Esophagus muscularis mucosa (tissue), 3 donors: Measurements from ENCODE around the gene PCBD2.

ENCODE experiments used
- POLR2A ChIP-seq: fragments of 450-650 bp; IDR thresholded peaks from one replicate; pipeline ENCODE4 v1.6.1; 2017; ENCODE audit warnings: antibody characterized with exemption, moderate library complexity, mild to moderate bottlenecking, low read depth
- POLR2AphosphoS5 ChIP-seq, 2 donors: sonication (generic); formaldehyde crosslinking; IDR thresholded peaks; one replicate each; pipeline ENCODE4 v1.6.1; 2017; ENCODE audit warnings: antibody characterized with exemption in 2 of 2
- TF ChIP-seq, protein P1 (sequence below), 3 experiments: fragments of 200-600 bp in 2 of 3; fragments of 450-650 bp in 1 of 3; sonication (generic) in 2 of 3; IDR thresholded peaks; one replicate each; pipeline ENCODE4 v1.5.1; 2017 to 2019; ENCODE audit warnings: antibody characterized with exemption in 3 of 3, mild to moderate bottlenecking in 2 of 3, moderate library complexity in 1 of 3

- TF ChIP-seq, protein P1, sequence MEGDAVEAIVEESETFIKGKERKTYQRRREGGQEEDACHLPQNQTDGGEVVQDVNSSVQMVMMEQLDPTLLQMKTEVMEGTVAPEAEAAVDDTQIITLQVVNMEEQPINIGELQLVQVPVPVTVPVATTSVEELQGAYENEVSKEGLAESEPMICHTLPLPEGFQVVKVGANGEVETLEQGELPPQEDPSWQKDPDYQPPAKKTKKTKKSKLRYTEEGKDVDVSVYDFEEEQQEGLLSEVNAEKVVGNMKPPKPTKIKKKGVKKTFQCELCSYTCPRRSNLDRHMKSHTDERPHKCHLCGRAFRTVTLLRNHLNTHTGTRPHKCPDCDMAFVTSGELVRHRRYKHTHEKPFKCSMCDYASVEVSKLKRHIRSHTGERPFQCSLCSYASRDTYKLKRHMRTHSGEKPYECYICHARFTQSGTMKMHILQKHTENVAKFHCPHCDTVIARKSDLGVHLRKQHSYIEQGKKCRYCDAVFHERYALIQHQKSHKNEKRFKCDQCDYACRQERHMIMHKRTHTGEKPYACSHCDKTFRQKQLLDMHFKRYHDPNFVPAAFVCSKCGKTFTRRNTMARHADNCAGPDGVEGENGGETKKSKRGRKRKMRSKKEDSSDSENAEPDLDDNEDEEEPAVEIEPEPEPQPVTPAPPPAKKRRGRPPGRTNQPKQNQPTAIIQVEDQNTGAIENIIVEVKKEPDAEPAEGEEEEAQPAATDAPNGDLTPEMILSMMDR (IDR thresholded peaks at IDR 0.05): no peak
- TF ChIP-seq POLR2A (no peak), POLR2AphosphoS5 (IDR thresholded peaks at IDR 0.05) (no peak)
These were observed 12.3 kb downstream of the PCBD2 start for GRCh38 chr5:134917070-134917815.
